K562 (cell line): ENCODE data around the gene CNTRL. TPM values are rescaled to one million over a fixed set of nuclear protein-coding genes. Genes with fewer than 3 reads are reported as not detected.
A peak's percentile ranks its signal among the peaks of the same experiment; 100 is the strongest.

Source experiments
- ATAC-seq: fragments of 200-7000 bp; cut with Tn5 transposase; 3 replicates; pipeline ENCODE4 v1.9.1; 2020; ENCODE audit warnings: moderate library complexity
- BruUV-seq: library from RNA; stranded (reverse); fragments of 400-500 nt; replicated peaks from 2 replicates; lab custom pipeline; 2021; lab: Mats Ljungman, UMichigan
- CTCF ChIA-PET: fragments of 300-600 bp; formaldehyde crosslinking; extraction: SDS; loops from one replicate; lab custom pipeline; 2021; ENCODE audit warnings: low intra/inter-chr PET ratio; lab: Yijun Ruan, JAX
- POLR2A ChIA-PET: fragments of 300-600, 350-650 bp; sonication (Branson Sonifier 250); formaldehyde crosslinking; extraction: SDS; loops from one replicate; lab custom pipeline; 2021; ENCODE audit warnings: antibody characterized with exemption, inconsistent platforms; lab: Yijun Ruan, JAX
- DNase-seq, 4 experiments: peaks; one replicate each; pipeline versions ENCODE4 v3.0.0 to v3.0.0-alpha.2; 2011 to 2018; ENCODE audit warnings: low spot score in 3 of 4, mixed read lengths in 3 of 4; ENCODE audit errors: extremely low read depth in 1 of 4
- FAIRE-seq: peaks from 2 replicates; lab custom pipeline; 2011; peaks lifted over from hg19 to GRCh38; lab: Jason Lieb, UNC
- H2AFZ ChIP-seq: 2 replicates; pipeline ENCODE4 v1.6.0; 2011; ENCODE audit warnings: low read depth, low read length, control low read depth, inconsistent platforms
- H3K27ac ChIP-seq: fragments of 200-600 bp; 3 replicates; pipeline ENCODE4 v1.8.0; 2011; ENCODE audit warnings: low read depth, mild to moderate bottlenecking, control low read depth, inconsistent platforms, low read length, moderate library complexity, mixed read lengths; ENCODE audit errors: extremely low read depth
- H3K27me3 ChIP-seq, 2 experiments: fragments of 300-600 bp in 1 of 2; 2 replicates in 1 of 2; 3 replicates in 1 of 2; pipeline versions ENCODE4 v1.6.0 to v1.8.0; 2011; ENCODE audit warnings: inconsistent platforms in 2 of 2, low read length in 2 of 2, mild to moderate bottlenecking in 1 of 2, mixed read lengths in 1 of 2, moderate library complexity in 1 of 2; ENCODE audit not compliant: control insufficient read depth in 2 of 2, insufficient read depth in 2 of 2
- H3K36me3 ChIP-seq: fragments of 300-600 bp; 3 replicates; pipeline ENCODE4 v1.8.0; 2011; ENCODE audit warnings: mild to moderate bottlenecking, low read length, inconsistent platforms; ENCODE audit not compliant: control insufficient read depth, insufficient read depth
- H3K4me1 ChIP-seq, 2 experiments: fragments of 200-600 bp in 1 of 2; replicated peaks in 1 of 2; 2 replicates in 1 of 2; 3 replicates in 1 of 2; pipeline versions ENCODE4 v1.5.1 to v1.8.0; 2011; ENCODE audit warnings: inconsistent platforms in 2 of 2, low read length in 2 of 2, mild to moderate bottlenecking in 1 of 2, mixed read lengths in 1 of 2, moderate library complexity in 1 of 2; ENCODE audit not compliant: control insufficient read depth in 2 of 2, insufficient read depth in 2 of 2
- H3K4me2 ChIP-seq: 2 replicates; pipeline ENCODE4 v1.6.1; 2011; ENCODE audit warnings: low read length, control low read depth, inconsistent platforms, mixed read lengths; ENCODE audit not compliant: insufficient read depth
- H3K4me3 ChIP-seq: fragments of 200-600 bp; sonication (generic), shearing (Covaris generic); 2 replicates; pipeline ENCODE4 v1.5.1; 2016; ENCODE audit warnings: control low read depth, inconsistent platforms
- H3K79me2 ChIP-seq: fragments of 200-600 bp; 3 replicates; pipeline ENCODE4 v1.8.0; 2011; ENCODE audit warnings: low read length, inconsistent platforms; ENCODE audit not compliant: control insufficient read depth, insufficient read depth
- H3K9ac ChIP-seq, 2 experiments: 2 replicates each; pipeline versions ENCODE4 v1.6.0 to v1.6.1; 2011; ENCODE audit warnings: low read depth in 2 of 2, low read length in 2 of 2, control low read depth in 1 of 2, inconsistent platforms in 1 of 2, mild to moderate bottlenecking in 1 of 2, mixed read lengths in 1 of 2; ENCODE audit not compliant: insufficient read depth in 1 of 2
- H3K9me1 ChIP-seq: one replicate; pipeline ENCODE4 v1.6.0; 2011; ENCODE audit warnings: inconsistent platforms, mild to moderate bottlenecking, low read length, moderate library complexity; ENCODE audit not compliant: control insufficient read depth, insufficient read depth
- H3K9me3 ChIP-seq: replicated peaks from 2 replicates; pipeline ENCODE4 v1.5.1; 2011; ENCODE audit warnings: low read depth, low read length, inconsistent platforms; ENCODE audit not compliant: control insufficient read depth, insufficient read depth
- H4K20me1 ChIP-seq: replicated peaks from 2 replicates; pipeline ENCODE4 v1.6.1; 2011; ENCODE audit warnings: low read length, inconsistent platforms, mixed read lengths; ENCODE audit not compliant: control insufficient read depth, insufficient read depth
- ASH1L ChIP-seq: fragments of 450-650 bp; IDR thresholded peaks from 2 replicates; pipeline ENCODE4 v1.6.1; 2018; ENCODE audit warnings: borderline replicate concordance, mild to moderate bottlenecking, low read depth; ENCODE audit not compliant: partially characterized antibody
- CBFA2T2 ChIP-seq: fragments of 450-650 bp; conservative IDR thresholded peaks from 2 replicates; pipeline ENCODE4 v1.6.1; 2017; ENCODE audit warnings: mild to moderate bottlenecking
- MBD2 ChIP-seq: sonication (generic); IDR thresholded peaks from 2 replicates; pipeline ENCODE4 v1.6.1; 2016; ENCODE audit warnings: low read depth, borderline replicate concordance
- RCOR1 ChIP-seq, 2 experiments: IDR thresholded peaks; 2 replicates each; pipeline ENCODE4 v1.6.1; 2012; ENCODE audit warnings: low read depth in 2 of 2, low read length in 2 of 2, borderline replicate concordance in 1 of 2, improper control_type of control experiment in 1 of 2
- TCF3 ChIP-seq: sonication (generic); formaldehyde crosslinking; IDR thresholded peaks from 2 replicates; pipeline ENCODE4 v1.4.0; 2020; ENCODE audit warnings: mild to moderate bottlenecking, missing genetic modification reagents
- TEAD1 ChIP-seq, 2 experiments: fragments of 450-650 bp in 1 of 2; sonication (generic) in 1 of 2; formaldehyde crosslinking; IDR thresholded peaks; 2 replicates each; pipeline versions ENCODE4 v1.4.0 to v1.8.0; 2020 to 2022; ENCODE audit warnings: mild to moderate bottlenecking in 2 of 2, missing genetic modification reagents in 1 of 2
- ZNF316 ChIP-seq: fragments of 450-650 bp; IDR thresholded peaks from 2 replicates; pipeline ENCODE4 v1.6.1; 2016
- ZNF830 ChIP-seq: fragments of 250-450 bp; sonication (Bioruptor Pico); IDR thresholded peaks from 2 replicates; pipeline ENCODE4 v1.5.0; 2021; ENCODE audit warnings: mild to moderate bottlenecking
- ZSCAN29 ChIP-seq: fragments of 450-650 bp; IDR thresholded peaks from 2 replicates; pipeline ENCODE4 v1.6.1; 2017
- WGBS: fragments of 100-300 bp; shearing (Covaris generic); methylation state at CpG from one replicate; pipeline ENCODE4 v1.1.6; 2016; ENCODE audit warnings: low coverage, mixed read lengths; ENCODE audit not compliant: insufficient coverage; ENCODE audit errors: missing lambda C conversion rate; 5-methylcytosine and 5-hydroxymethylcytosine counted together
- in situ Hi-C: fragments of 300-500 bp; cut with MboI; formaldehyde crosslinking; loops from 4 replicates; pipeline ENCODE4 v1.15.0; 2018; ENCODE audit warnings: inconsistent platforms, mixed read lengths
- intact Hi-C: fragments of 100-400 bp; cut with micrococcal nuclease; formaldehyde crosslinking; loops from 2 replicates; pipeline ENCODE4 v1.14.2; 2022
- polyA plus RNA-seq, 8 experiments: library from polyadenylated mRNA; depleted of rRNA in 4 of 8; stranded (reverse) in 5 of 8; unstranded in 3 of 8; fragments of >200 nt; fragmentation: Nextera tagmentation in 2 of 8; fragmentation: Illumina TruSeq in 1 of 8; extraction: Ambion mirVana in 2 of 8; extraction: Trizol in 1 of 8; gene quantifications; 2 replicates each; pipeline versions ENCODE4 v1.2.1 to v1.2.3, GENCODE V29; 2011 to 2014; ENCODE audit warnings: inconsistent platforms in 1 of 8, missing spikeins in 1 of 8
- total RNA-seq, 7 experiments: library from RNA; depleted of rRNA in 6 of 7; stranded (reverse); fragments of >200 nt in 6 of 7; fragmentation: Illumina TruSeq in 2 of 7; extraction: Trizol in 2 of 7; gene quantifications; 2 replicates each; pipeline versions ENCODE4 v1.2.1 to v1.2.3, GENCODE V29; 2011 to 2021; ENCODE audit warnings: low replicate concordance in 1 of 7
- TF ChIP-seq, protein P1 (sequence below): fragments of 450-650 bp; IDR thresholded peaks from 2 replicates; pipeline ENCODE4 v1.7.0; 2016; ENCODE audit warnings: borderline replicate concordance
- TF ChIP-seq, protein P2 (sequence below), 2 experiments: fragments of 450-650 bp in 1 of 2; sonication (generic) in 1 of 2; formaldehyde crosslinking; conservative IDR thresholded peaks; 2 replicates each; pipeline versions ENCODE4 v1.4.0 to v1.8.1; 2020 to 2022; ENCODE audit warnings: mild to moderate bottlenecking in 1 of 2, missing genetic modification reagents in 1 of 2
- TF ChIP-seq, protein P3 (sequence below): fragments of 250-450 bp; sonication (Bioruptor Pico); IDR thresholded peaks from 2 replicates; pipeline ENCODE4 v1.8.0; 2022; ENCODE audit warnings: moderate library complexity, mild to moderate bottlenecking, inconsistent platforms

CNTRL gene
- total and polyA plus RNA-seq, 9 of the 15 experiments (the other 6 are each of a cell fraction or from before 2014, with no cell fraction given), result 9.2 to 28.9 (median 20.5) TPM

DNA sequence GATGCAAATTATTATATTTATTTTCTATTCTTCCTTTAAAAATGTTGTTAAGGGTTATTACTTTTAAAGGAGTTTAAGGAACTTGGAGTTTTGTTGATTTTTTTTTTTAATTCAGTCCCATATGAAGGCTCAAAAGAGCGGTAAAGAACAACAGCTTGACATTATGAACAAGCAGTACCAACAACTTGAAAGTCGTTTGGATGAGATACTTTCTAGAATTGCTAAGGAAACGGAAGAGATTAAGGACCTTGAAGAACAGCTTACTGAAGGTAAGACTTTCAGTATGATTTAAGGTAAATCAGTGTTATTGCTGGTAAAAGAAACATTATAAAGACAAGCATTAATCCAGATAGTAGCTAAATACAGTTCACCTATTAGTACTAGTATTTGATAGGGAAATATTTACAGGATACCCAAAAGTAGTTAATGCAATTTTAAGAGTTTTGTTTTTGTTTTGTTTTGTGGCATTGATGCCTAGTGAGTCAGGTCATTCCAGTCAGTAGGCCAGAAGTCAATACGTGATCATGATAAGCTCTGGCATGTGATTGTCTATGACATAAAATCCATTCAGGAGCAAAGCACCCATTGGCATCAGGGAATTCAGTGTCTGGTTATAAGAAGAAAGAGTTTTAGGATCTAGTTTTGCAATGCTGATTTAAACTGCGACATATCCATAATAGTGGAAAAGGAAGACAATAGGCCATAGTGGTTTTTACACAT, 49.2 kb downstream of the CNTRL start:
- peaks cover 0 to 5% of the 10 kb centered on the region in 2 experiments; a peak in 2 of 5 replicates for H3K4me1 ChIP-seq
- no peak overlapping the region for H2AFZ ChIP-seq
- TF ChIP-seq MBD2 (no peak), ZSCAN29 (no peak)
- TF ChIP-seq, all 486 proteins: peak for 0
- Histone ChIP-seq H3K27ac (no peak overlapping the region), H4K20me1 (no peaks in the 10 kb centered on the region), H3K4me3 (no peak overlapping the region), H3K9ac (no peak overlapping the region), H3K4me2 (no peak overlapping the region), H3K9me3 (no peaks in the 10 kb centered on the region), H3K9me1 (no peaks in the 10 kb centered on the region), H3K36me3 (peaks cover 22% of the 10 kb centered on the region), H3K27me3 (no peaks in the 10 kb centered on the region), H3K79me2 (peaks cover 9% of the 10 kb centered on the region)
- intact Hi-C loops (loop anchor here (2.0 to 10.0 kb wide), 3 partner anchors 31 to 139 kb away; no protein-coding TSS in a partner anchor), in situ Hi-C loops (no loop called here)
- DNase-seq, result no peak
- BruUV-seq, result no TSS peak
- no peak for ATAC-seq
- CTCF ChIA-PET, result interaction anchor here (0.5 kb wide), 1 partner anchor 141 kb away, joined by 3 read pairs; no protein-coding TSS in a partner anchor
- 79% methylated on average over 5 of the region's 5 CpGs for WGBS
- POLR2A ChIA-PET, result no interaction called here
- FAIRE-seq, result no peak

DNA sequence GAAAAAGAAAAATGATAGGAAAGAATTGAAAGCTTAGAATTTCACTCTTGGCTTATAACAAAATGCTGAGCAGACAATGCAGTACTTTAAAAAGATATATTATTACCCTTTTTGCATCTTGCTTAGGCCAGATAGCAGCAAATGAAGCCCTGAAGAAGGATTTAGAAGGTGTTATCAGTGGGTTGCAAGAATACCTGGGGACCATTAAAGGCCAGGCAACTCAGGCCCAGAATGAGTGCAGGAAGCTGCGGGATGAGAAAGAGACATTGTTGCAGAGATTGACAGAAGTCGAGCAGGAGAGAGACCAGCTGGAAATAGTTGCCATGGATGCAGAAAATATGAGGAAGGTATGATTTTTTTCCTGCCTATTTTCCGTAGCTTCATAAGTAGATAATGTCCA, 50.8 kb downstream of the CNTRL start:
- CTCF ChIA-PET, result no interaction called here
- Histone ChIP-seq H3K4me3 (no peak overlapping the region), H3K4me2 (no peak overlapping the region), H3K9ac (no peak overlapping the region), H2AFZ (no peak overlapping the region), H3K9me1 (no peaks in the 10 kb centered on the region), H4K20me1 (no peaks in the 10 kb centered on the region), H3K79me2 (peaks cover 9% of the 10 kb centered on the region), H3K36me3 (peaks cover 22% of the 10 kb centered on the region), H3K4me1 (peaks cover 0 to 5% of the 10 kb centered on the region in 2 experiments; a peak in 2 of 5 replicates), H3K9me3 (no peaks in the 10 kb centered on the region), H3K27ac (no peak overlapping the region), H3K27me3 (no peaks in the 10 kb centered on the region)
- ATAC-seq (no peak), DNase-seq (peak in 1 of 4 experiments; percentile 26), FAIRE-seq (no peak)
- intact Hi-C loops, result loop anchor here (10.0 kb wide), 1 partner anchor 141 kb away; no protein-coding TSS in a partner anchor
- in situ Hi-C loops, result no loop called here
- POLR2A ChIA-PET, result interaction anchor here (1.1 kb wide), 1 partner anchor 51 kb away, joined by 3 read pairs; no protein-coding TSS in a partner anchor
- no TSS peak for BruUV-seq
- WGBS, result 9% methylated on average over 3 of the region's 3 CpGs
- TF ChIP-seq CBFA2T2 (0 out of 2 replicates have a peak, but pooled peaks have one; percentile 11), TCF3 (peak; percentile 61), TEAD1 (CRISPR knock-in tag; IDR thresholded peaks at IDR 0.05) (no peak), ASH1L (no peak), RCOR1 (IDR thresholded peaks at IDR 0.05; ENCODE audit: borderline replicate concordance in 1 of 2, low read depth in 2 of 2, low read length in 2 of 2) (0 out of 4 replicates have a peak, but pooled peaks of 1 of the 2 experiments have one; percentile 8), ZNF316 (peak; percentile 50; the same call in 1 of the 2 replicates), ZNF830 (no peak)
- TF ChIP-seq, protein P1, sequence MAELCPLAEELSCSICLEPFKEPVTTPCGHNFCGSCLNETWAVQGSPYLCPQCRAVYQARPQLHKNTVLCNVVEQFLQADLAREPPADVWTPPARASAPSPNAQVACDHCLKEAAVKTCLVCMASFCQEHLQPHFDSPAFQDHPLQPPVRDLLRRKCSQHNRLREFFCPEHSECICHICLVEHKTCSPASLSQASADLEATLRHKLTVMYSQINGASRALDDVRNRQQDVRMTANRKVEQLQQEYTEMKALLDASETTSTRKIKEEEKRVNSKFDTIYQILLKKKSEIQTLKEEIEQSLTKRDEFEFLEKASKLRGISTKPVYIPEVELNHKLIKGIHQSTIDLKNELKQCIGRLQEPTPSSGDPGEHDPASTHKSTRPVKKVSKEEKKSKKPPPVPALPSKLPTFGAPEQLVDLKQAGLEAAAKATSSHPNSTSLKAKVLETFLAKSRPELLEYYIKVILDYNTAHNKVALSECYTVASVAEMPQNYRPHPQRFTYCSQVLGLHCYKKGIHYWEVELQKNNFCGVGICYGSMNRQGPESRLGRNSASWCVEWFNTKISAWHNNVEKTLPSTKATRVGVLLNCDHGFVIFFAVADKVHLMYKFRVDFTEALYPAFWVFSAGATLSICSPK, result no peak
- TF ChIP-seq, protein P2, sequence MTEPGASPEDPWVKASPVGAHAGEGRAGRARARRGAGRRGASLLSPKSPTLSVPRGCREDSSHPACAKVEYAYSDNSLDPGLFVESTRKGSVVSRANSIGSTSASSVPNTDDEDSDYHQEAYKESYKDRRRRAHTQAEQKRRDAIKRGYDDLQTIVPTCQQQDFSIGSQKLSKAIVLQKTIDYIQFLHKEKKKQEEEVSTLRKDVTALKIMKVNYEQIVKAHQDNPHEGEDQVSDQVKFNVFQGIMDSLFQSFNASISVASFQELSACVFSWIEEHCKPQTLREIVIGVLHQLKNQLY (CRISPR knock-in tag; conservative IDR thresholded peaks at IDR 0.05), result no peak
- TF ChIP-seq, protein P3, sequence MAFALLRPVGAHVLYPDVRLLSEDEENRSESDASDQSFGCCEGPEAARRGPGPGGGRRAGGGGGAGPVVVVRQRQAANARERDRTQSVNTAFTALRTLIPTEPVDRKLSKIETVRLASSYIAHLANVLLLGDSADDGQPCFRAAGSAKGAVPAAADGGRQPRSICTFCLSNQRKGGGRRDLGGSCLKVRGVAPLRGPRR (CRISPR knock-in tag), result no peak
